ENCODE results near the gene FYB1. TPM values are rescaled to one million over a fixed set of nuclear protein-coding genes. Genes with fewer than 3 reads are reported as not detected.
"Not testable (repeated sequence)": the region's sequence is repeated elsewhere in the genome, so short reads cannot be mapped to it uniquely, and the experiment has no call there.

The FYB1 gene, protein sequence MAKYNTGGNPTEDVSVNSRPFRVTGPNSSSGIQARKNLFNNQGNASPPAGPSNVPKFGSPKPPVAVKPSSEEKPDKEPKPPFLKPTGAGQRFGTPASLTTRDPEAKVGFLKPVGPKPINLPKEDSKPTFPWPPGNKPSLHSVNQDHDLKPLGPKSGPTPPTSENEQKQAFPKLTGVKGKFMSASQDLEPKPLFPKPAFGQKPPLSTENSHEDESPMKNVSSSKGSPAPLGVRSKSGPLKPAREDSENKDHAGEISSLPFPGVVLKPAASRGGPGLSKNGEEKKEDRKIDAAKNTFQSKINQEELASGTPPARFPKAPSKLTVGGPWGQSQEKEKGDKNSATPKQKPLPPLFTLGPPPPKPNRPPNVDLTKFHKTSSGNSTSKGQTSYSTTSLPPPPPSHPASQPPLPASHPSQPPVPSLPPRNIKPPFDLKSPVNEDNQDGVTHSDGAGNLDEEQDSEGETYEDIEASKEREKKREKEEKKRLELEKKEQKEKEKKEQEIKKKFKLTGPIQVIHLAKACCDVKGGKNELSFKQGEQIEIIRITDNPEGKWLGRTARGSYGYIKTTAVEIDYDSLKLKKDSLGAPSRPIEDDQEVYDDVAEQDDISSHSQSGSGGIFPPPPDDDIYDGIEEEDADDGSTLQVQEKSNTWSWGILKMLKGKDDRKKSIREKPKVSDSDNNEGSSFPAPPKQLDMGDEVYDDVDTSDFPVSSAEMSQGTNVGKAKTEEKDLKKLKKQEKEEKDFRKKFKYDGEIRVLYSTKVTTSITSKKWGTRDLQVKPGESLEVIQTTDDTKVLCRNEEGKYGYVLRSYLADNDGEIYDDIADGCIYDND
- total RNA-seq, result 237 and 262 TPM in 2 replicates

DNA sequence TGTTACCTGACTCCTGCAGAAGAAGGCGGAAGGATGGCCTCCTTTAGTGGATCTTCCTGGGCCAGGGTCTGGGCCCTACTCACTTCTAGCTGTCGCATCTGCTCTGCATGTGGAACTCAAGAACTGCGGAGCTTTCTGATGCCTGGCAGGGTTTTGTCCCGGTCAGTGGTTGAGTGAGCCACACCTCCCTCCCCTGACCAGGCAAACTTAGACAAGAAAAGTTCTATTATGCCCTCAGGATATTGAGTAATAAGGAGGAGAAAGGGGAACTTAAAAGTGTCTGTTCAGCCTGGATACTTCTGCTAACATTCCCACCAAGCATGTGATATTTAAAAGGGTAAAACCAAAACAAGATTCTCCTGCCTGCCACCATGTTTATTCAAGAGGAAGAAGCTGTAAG is at the start of gene FYB1:
TSS of gene FYB1 (minus strand) at position 127 of the 400 bp plus-strand sequence. CDS start 16,603 bp downstream, outside the sequence.
- intact Hi-C loops (cut with micrococcal nuclease), result loop anchor here (5.0 to 10.0 kb wide), 4 partner anchors 227 to 1845 kb away; partner anchors contain the start of genes NUP155, RPL37 and WDR70

DNA sequence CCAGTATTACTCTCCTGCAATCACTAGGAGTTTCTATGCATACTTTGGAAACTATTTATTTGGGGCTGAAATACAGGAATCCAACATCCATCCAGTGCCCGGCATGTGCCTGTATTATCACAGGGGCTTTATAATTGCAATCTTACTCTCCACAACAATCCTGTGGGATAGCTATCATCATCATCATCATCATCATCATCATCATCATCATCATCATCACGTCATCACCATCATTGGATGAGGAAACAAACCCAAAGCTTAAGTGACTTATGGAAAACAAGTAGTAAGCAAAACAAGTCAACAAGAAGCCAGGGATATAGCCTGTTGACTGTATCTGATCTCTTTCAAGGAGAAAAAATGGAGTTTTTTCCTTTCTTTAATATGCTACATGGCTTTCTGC is 47.8 kb upstream of the FYB1 start:
- intact Hi-C loops (cut with micrococcal nuclease), result no loop called here

DNA sequence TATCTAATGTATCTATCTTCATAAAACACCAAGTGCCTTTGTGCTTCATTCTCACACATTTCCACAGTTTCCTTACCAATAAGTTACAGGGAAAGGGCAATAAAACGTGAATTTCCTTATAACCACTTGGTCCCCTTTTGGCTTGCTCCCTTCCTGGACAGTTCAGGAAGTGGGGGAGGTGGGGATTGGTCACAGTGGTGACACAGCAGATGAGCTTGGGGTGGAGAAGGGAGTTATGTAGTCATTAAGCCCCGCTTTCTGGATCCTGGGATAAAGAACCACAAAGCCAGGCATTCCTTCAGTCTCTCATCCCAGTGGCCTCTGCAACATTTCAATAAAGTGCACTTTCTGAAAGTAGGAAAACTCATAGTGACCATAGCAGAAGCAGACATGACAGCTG is 47.1 kb upstream of the FYB1 start:
- intact Hi-C loops (cut with micrococcal nuclease), result no loop called here

DNA sequence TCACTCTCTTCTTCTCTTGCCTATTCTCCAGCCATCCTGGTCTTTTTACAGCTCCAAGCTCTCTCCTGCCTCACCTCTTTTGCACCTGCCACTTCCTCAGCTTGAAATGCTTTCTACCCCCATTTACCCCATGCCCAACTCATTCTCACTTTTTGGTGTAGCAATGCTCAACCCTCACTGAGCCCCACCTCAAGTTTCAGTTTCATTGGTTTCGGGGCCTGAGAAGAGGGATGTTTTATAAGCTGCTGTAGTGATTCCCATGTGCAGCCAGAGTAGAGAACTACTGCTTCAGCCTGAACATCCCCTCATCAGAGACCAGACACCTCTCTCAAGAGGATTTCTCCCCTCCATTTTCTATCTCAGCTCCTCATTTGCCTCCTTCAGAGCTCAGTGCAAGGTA is 45.2 kb upstream of the FYB1 start:
- intact Hi-C loops (cut with micrococcal nuclease), result loop anchor here (1.0 kb wide), 1 partner anchor 10 kb away; no protein-coding TSS in a partner anchor

DNA sequence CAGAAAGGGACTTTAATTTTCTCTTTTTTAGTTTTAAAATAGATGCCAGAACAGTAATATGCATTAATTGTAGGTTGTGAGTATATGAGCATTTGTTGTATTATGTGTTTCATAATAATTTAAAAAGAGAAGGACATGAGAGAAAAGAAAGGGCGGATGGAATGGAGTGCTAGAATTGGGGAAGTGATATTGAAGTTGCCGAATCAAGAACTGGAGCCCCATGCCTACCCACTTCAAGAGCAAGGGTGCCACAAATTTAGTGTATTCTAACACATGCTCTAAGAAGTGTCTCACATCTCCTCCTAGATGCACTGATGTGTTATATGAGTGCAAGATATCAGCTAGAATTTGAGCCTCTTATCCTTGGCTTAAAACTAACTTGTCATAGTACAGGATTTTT is 43.6 kb upstream of the FYB1 start:
- intact Hi-C loops (cut with micrococcal nuclease), result no loop called here

DNA sequence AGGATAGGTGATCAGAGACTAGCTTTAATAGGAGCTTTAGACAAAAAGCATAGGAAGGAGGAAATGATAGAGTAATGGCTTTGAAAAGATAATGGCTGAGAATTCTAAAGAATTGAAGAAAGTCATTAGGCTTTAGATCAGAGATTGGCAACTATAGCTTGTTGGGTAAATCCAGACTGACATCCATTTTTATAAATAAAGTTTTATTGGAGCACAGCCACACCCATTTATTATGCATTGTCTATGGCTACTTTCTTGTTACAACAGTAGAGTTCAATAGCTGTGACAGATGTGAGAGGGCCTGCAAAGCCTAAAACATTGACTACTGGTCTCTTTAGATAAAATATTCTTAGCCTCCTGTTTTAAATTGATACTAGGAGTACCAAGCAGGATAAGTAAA is 40.7 kb upstream of the FYB1 start:
- intact Hi-C loops (cut with micrococcal nuclease), result no loop called here

DNA sequence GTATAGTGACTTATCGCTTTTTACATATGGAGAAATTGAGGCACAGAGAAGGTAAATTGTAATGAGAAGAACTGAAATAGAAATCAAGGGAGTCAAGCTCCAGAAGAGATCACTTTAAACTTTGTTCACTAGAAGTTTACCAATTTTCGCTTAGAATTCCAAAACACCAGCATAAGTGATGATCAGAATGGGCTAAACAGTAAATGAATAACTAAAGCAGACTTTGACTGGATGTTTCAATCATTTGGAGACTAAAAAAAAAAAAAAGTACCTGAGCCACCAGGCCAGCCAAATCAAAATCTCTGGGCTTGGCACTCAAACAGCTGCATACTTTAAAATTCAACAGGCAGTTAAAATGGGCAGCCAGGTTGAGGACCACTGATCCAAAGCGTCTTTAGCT is 38.2 kb upstream of the FYB1 start:
- intact Hi-C loops (cut with micrococcal nuclease), result no loop called here

DNA sequence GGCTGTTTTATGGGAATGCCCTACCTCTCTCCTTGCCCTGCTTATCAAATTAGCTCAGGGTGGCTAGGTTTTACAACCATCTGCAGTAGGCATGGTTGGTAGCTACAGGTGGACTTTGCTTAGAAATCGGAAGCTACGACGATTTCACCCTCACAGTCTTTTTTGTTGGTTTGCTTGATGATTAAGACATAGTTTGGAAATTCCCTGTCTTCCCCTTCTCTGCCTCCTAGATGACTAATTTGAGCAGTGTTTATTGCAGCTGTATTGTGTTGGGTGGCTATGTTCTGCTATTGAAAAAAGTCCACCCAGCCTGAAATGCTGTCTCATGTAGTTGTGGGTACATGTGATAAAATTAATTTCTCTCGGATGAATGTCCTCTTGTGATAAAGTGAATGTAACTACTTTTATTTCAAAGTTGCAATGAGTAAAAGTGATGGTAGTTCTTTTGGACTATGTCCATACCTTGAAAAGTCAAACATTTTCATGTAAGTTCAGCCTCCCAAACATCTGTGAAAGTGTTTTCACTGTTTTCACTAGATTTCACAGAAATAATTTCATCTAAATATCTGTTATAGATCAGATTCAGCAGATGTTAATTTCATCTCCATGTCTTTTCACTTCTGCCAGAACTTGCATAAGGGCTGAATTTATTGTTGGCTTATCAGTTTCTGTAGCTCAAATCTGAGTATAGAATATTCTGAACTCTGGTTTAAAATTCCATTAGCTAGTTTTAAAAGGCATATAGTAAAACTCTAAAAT is 37.3 kb upstream of the FYB1 start:
- intact Hi-C loops (cut with micrococcal nuclease), result loop anchor here (1.0 kb wide), 2 partner anchors 18 to 39 kb away; no protein-coding TSS in a partner anchor

DNA sequence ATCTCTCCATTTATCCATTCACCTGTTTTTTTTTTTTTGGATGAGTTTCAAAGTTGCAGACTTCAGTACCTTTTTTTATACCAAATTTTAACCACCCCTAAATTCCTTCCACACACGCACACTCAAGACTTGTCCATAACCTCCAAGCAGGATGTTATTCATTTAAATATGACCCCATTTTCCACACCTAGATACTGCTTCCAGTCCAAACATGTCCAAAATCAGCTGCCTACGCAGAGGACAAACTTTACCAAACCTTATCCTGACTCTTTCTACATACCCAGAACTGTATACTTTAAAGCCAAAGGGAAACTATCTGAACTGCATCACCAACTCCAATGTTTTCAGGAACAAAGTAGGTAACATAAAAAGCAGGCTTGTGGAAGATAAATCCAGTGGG is 36.0 kb upstream of the FYB1 start:
- intact Hi-C loops (cut with micrococcal nuclease), result no loop called here

DNA sequence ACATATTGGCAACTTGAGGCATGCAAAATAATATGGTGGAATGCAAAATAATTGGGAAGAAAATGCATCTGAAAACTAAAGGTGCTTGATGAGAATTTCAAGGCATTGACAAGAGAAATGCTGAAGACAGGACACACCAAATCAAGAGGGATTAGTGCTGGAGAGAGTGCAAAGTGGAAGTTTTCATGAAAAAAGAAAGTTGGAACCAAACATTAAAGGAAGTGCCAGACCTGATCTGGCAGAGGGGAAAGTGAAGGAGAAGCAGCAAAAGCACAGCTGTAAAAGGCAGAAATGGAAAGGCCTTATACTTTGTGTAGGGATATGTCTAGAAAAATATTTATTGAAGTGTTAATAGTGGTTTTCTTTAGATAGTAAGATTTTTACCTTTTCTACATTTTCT is 35.3 kb upstream of the FYB1 start:
- intact Hi-C loops (cut with micrococcal nuclease), result no loop called here

DNA sequence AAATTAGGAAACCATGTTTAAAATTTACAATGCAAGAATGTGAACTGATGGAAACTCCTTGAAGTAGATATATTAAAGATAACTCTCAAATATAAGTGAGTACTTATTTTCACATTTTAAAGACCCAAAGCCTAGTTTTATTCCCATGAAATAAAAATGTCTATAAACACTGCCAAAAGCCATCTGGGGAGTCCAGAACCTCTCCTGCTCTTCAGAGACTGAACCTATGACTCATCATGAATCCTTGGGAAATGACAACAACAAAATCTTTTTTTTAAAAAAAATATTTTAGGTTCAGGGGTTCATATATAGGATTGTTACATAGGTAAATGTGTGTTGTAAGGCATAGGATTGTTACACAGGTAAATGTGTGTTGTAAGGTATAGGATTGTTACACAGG is 33.8 kb upstream of the FYB1 start:
- intact Hi-C loops (cut with micrococcal nuclease), result no loop called here

DNA sequence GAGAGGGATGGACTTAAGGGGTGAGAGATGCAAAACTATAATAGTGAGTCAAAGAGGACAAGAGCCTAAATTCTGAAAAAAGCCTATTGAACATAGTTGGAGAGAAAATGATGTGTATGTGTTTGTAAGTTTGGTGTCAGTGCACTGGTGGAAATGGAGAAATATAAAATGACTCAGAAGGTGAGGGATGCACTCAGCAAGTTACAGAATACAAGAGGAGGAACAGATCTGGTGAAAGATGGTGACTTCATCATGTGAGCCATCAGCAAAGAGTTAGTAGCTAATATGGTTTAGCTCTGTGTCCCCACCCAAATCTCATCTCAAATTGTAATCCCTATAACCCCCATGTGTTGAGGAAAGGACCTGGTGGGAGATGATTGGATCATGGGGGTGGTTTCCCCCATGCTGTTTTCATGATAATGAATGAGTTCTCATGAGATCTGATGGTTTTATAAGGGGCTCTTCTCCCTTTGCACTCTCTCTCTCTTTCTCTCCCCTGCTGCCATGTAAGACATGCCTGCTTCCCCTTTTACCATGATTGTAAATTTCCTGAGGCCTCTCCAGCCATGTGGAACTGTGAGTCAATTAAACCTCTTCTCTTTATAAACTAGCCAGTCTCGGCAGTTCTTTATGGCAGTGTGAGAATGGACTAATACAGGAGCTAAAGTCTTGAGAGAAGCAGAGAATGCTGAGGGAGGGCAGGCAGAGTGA is 30.4 kb upstream of the FYB1 start:
- intact Hi-C loops (cut with micrococcal nuclease), result no loop called here

DNA sequence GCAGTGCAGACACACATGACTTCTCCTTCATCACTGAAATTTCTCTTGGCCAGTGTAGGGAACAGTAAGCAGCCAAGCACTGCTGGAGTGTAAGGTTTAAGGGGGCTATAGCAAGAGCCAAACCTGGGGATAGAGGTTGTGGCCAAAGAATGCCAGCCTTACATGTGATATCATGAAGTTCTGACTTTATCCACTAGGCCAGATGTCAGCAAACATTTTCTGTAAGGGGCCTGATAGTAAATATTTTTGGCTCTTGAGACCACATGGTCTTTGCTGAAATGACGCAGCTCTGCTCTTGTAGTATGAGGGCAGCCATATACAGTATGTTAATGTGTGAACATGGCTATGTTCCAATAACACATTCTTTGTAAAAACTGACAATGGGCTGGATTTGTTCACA is 29.7 kb upstream of the FYB1 start:
- intact Hi-C loops (cut with micrococcal nuclease), result no loop called here

DNA sequence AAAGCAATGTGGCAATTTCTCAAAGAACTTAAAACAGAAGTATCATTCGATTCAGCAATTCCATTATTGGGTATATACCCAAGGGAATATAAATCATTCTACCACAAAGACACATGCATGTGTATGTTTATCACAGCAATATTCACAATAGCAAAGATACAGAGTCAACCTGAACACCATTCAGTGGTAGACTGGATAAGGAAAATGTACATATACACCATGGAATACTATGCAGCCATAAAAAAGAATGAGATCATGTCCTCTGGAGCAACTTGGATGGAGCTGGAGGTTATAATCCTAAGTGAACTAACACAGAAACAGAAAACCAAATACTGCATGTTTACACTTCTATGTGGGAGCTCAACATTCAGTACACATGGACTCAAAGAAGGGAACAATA is 21.4 kb upstream of the FYB1 start:
- intact Hi-C loops (cut with micrococcal nuclease), result no loop called here

DNA sequence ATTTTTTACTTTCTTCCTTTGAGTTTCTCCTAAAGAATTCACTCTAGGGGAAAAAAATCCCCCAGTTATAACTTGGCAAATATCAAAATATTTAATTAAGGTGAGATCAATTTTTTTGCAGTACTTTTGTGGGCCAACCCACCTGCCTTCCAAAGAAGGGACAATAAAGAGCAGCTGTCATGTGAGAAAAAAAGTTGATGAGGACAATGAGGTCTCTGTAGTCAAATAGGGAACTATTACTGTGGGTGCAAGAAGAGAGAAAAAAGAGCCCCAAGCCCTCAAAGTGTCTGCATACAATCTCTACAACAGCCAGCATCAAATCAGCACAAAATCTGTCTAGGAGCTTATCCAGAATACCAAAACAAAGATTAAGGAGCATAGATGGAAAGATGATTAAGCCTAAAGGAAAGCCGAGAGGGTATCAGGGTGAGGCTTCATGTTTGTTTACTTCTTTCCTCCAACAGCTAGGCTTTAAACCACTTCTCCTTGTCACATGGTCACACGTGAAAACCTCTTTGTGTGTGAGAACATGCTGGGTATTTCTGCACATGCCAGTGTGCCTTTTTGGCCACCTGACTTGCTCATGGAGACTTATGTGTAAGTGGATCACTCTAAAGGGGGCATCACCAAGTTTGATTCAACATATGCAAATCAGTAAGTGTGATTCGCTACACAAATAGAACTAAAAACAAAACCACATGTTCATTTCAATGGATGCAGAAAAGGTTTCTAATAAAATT is 19.2 kb upstream of the FYB1 start:
- intact Hi-C loops (cut with micrococcal nuclease), result no loop called here

DNA sequence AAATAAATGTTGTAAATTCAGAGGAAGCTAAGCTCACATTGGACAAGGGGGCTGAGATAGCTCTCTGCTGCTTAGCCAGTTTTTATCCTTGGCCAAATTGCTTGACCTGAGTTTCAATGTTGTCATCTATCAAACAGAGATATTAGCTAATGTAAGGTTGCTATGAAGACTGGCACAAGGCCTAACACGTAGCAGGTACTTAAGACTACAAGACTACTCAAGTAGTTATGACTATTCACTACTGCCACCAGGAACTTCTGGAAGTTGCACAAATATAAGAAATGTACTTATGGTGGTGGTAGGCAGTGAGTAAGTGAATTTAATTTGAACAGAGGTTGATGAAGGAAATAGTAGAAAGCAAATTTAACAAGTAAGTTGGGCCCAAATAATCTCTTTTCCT is 17.4 kb upstream of the FYB1 start:
- intact Hi-C loops (cut with micrococcal nuclease), result no loop called here

DNA sequence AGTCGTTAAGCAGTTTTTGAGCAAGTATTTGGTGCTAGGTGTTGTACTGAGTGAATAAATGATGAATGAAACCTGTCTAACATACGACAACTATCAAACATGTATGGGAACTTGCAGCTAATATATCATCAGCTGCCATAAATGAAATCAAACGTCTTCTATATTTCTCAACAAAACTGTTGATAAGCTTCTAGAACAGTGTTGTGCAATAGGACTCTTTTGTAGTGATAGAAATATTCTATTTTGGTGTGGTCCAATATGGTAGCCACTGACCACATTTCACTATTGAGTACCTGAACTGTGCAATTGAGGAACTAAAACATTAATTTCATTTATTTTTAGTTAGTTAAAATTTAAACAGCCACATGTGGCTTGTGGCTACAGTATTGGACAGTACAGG is 16.3 kb upstream of the FYB1 start:
- intact Hi-C loops (cut with micrococcal nuclease), result no loop called here

DNA sequence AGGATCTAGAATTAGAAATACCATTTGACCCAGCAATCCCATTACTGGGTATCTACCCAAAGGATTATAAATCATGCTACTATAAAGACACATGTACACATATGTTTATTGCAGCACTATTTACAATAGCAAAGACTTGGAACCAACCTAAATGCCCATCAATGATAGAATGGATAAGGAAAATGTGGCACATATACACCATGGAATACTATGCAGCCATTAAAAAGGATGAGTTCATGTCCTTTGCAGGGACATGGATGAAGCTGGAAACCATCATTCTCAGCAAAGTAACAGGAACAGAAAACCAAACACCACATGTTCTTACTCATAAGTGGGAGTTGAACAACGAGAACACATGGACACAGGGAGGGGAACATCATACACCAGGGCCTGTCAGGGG is 15.1 kb upstream of the FYB1 start:
- intact Hi-C loops (cut with micrococcal nuclease), result not testable (repeated sequence)

DNA sequence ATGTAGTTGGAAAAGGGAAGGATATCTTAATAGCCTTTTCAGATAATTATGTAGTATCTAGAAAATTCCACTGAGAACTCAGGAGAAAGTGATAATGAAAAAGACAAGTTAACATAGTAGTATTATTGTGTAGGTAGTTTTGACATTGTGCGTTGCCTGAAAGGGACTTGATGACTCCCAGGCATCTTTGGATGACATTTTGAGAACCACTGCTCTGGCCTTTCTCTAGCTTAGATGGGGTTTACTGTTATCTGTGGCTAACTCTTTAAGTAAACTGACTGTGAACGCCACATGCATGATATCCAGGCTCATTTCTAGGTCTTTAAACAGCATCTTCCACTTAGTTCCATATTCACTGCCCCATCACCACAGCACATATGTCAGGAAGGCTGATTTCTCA is 14.4 kb upstream of the FYB1 start:
- intact Hi-C loops (cut with micrococcal nuclease), result no loop called here
